Measurements from ENCODE around the gene ZNF155. TPM values are rescaled to one million over a fixed set of nuclear protein-coding genes. Genes with fewer than 3 reads are reported as not detected.

Gene ZNF155
- total RNA-seq, 2 donors from 2014 or later = 0.99 to 3.4 TPM

GRCh38 chr19:43956827-43957226 is 27.2 kb upstream of the ZNF155 start:
- no peak for ATAC-seq
- H3K4me1 ChIP-seq = no peaks in the 10 kb centered on the region
- no peaks in the 10 kb centered on the region for H3K36me3 ChIP-seq (replicated peaks in 1 of 2; ENCODE audit: insufficient read depth in 1 of 2, low read depth in 2 of 2)
- intact Hi-C loops (cut with DNase I) = no loop called here
- TF ChIP-seq, protein P1, sequence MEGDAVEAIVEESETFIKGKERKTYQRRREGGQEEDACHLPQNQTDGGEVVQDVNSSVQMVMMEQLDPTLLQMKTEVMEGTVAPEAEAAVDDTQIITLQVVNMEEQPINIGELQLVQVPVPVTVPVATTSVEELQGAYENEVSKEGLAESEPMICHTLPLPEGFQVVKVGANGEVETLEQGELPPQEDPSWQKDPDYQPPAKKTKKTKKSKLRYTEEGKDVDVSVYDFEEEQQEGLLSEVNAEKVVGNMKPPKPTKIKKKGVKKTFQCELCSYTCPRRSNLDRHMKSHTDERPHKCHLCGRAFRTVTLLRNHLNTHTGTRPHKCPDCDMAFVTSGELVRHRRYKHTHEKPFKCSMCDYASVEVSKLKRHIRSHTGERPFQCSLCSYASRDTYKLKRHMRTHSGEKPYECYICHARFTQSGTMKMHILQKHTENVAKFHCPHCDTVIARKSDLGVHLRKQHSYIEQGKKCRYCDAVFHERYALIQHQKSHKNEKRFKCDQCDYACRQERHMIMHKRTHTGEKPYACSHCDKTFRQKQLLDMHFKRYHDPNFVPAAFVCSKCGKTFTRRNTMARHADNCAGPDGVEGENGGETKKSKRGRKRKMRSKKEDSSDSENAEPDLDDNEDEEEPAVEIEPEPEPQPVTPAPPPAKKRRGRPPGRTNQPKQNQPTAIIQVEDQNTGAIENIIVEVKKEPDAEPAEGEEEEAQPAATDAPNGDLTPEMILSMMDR (IDR thresholded peaks at IDR 0.05) = no peak
- TF ChIP-seq POLR2A (IDR thresholded peaks at IDR 0.05) = no peak
- H3K27ac ChIP-seq = no peak overlapping the region
- H3K27me3 ChIP-seq = no peaks in the 10 kb centered on the region
- H3K4me3 ChIP-seq = no peak overlapping the region
- DNase-seq = no peak
- peaks cover 0 to 45% (median 0%) of the 10 kb centered on the region in 3 donors for H3K9me3 ChIP-seq
- WGBS, 2 donors = 84 to 87% methylated on average over 3 of the region's 3 CpGs

DNA sequence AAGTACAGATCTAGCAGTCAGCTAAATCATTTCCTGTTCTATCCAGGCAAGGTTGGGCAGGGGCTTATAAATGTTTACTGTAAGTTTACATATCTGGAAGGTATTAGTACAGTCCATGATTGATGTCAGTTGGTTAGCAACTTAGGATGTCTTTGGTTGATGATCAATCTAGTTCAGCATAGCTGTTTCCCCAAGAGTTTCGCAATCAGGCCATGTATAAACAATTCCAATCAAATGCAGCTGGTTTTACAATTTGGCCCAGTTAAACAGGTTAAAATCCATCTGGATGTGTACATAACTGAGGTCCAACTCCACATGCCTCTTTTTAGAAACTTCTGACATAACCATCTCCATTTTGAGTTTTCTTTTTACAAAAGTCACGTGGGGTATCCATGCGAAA is 26.1 kb upstream of the ZNF155 start:
- ATAC-seq (no peak), DNase-seq (no peak)
- H3K36me3 ChIP-seq (replicated peaks in 1 of 2; ENCODE audit: insufficient read depth in 1 of 2, low read depth in 2 of 2) = no peaks in the 10 kb centered on the region
- intact Hi-C loops (cut with DNase I) = no loop called here
- 93 to 98% methylated on average over 3 of the region's 3 CpGs for WGBS, 2 donors
- no peaks in the 10 kb centered on the region for H3K4me1 ChIP-seq
- no peak overlapping the region for H3K4me3 ChIP-seq
- H3K27me3 ChIP-seq = no peaks in the 10 kb centered on the region
- peaks cover 0 to 51% (median 0%) of the 10 kb centered on the region in 3 donors for H3K9me3 ChIP-seq
- no peak for TF ChIP-seq POLR2A (IDR thresholded peaks at IDR 0.05)
- TF ChIP-seq, protein P1 (IDR thresholded peaks at IDR 0.05) = no peak
- H3K27ac ChIP-seq = no peak overlapping the region

DNA sequence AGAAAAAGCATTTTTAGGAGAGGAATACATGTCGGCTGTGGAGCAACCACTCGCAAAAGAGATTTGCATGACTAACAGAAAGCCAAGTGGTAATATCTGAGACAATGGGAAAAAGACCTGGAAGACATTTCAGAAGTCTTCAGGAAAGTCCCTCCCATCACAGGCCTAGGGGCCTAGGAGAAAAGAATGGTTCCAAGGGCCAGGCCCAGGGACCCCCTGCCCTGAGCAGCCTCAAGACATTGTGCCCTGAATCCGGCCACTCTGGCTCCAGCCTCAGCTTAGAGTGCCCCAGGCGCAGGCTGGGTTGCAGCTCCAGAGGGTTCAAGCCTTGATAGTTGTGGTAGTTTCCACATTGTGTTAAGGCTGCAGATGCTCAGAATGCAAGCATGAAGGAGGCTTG is 23.6 kb upstream of the ZNF155 start:
- Histone ChIP-seq H3K9me3 (peaks cover 0 to 61% (median 0%) of the 10 kb centered on the region in 3 donors), H3K4me1 (no peaks in the 10 kb centered on the region), H3K27me3 (no peaks in the 10 kb centered on the region), H3K4me3 (no peak overlapping the region), H3K27ac (no peak overlapping the region), H3K36me3 (replicated peaks in 1 of 2; ENCODE audit: insufficient read depth in 1 of 2, low read depth in 2 of 2) (peaks cover 4 to 7% of the 10 kb centered on the region in 2 donors)
- DNase-seq (no peak), ATAC-seq (no peak)
- intact Hi-C loops (cut with DNase I) = no loop called here
- TF ChIP-seq, protein P1 (IDR thresholded peaks at IDR 0.05) = no peak
- no peak for TF ChIP-seq POLR2A (IDR thresholded peaks at IDR 0.05)
- 63 to 68% methylated on average over 4 of the region's 4 CpGs for WGBS, 2 donors

- ATAC-seq = no peak
- H3K27ac ChIP-seq = no peak overlapping the region
- no peak for DNase-seq
- TF ChIP-seq POLR2A (IDR thresholded peaks at IDR 0.05) = no peak
- TF ChIP-seq, protein P1 (IDR thresholded peaks at IDR 0.05) = no peak
- peaks cover 14 to 21% of the 10 kb centered on the region in 2 donors for H3K36me3 ChIP-seq (replicated peaks in 1 of 2; ENCODE audit: insufficient read depth in 1 of 2, low read depth in 2 of 2)
- no peaks in the 10 kb centered on the region for H3K27me3 ChIP-seq
- peaks cover 0 to 78% (median 18%) of the 10 kb centered on the region in 3 donors for H3K9me3 ChIP-seq
- intact Hi-C loops (cut with DNase I) = no loop called here
- no peaks in the 10 kb centered on the region for H3K4me1 ChIP-seq
- H3K4me3 ChIP-seq = no peak overlapping the region
- WGBS, 2 donors = 98% methylated on average over 3 of the region's 3 CpGs
Measured at GRCh38 chr19:43966079-43966694, 17.8 kb upstream of the ZNF155 start.

DNA sequence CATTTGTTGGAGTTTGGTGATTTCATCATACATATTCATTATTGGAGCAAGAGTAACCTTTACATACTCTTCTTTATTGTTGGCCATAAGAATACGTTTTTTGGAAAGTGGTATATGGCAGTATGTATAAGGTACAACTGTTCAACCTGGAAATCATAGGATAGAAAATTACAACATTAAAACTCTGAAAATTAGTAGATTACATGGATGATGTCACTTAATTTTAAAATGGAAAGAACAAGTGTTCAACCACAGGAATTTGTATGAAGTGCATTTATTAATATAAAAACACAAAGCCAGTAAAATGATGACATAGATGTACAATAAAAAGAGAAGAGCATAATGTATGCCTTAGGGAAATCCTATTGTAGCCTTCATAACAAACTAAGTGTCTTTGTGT is 7.3 kb upstream of the ZNF155 start:
- WGBS, 2 donors = 63 to 66% methylated on average over 1 of the region's 1 CpG
- H3K36me3 ChIP-seq (replicated peaks in 1 of 2; ENCODE audit: insufficient read depth in 1 of 2, low read depth in 2 of 2) = no peaks in the 10 kb centered on the region
- intact Hi-C loops (cut with DNase I) = no loop called here
- ATAC-seq (no peak), DNase-seq (no peak)
- H3K4me1 ChIP-seq = no peaks in the 10 kb centered on the region
- H3K4me3 ChIP-seq = no peak overlapping the region
- H3K27me3 ChIP-seq = no peaks in the 10 kb centered on the region
- H3K27ac ChIP-seq = no peak overlapping the region
- no peak for TF ChIP-seq POLR2A (IDR thresholded peaks at IDR 0.05)
- TF ChIP-seq, protein P1 (IDR thresholded peaks at IDR 0.05) = no peak
- H3K9me3 ChIP-seq = peaks cover 0 to 47% (median 0%) of the 10 kb centered on the region in 3 donors
